Neural crest cell (in vitro differentiated cells): ENCODE results near the gene FHOD3. TPM values are rescaled to one million over a fixed set of nuclear protein-coding genes. Genes with fewer than 3 reads are reported as not detected.
"Not testable (repeated sequence)": the region's sequence is repeated elsewhere in the genome, so short reads cannot be mapped to it uniquely, and the experiment has no call there.

Source experiments
- DNase-seq: peaks from one replicate; pipeline ENCODE4 v3.0.0; 2021; ENCODE audit warnings: low read depth, mixed read lengths, low spot score
- H3K27ac Mint-ChIP-seq: one replicate; pipeline ENCODE4 v1.8.0; 2021; ENCODE audit warnings: mild to moderate bottlenecking, mixed read lengths; ENCODE audit not compliant: unreplicated experiment
- H3K27me3 Mint-ChIP-seq: 2 replicates; pipeline ENCODE4 v1.8.0; 2021; ENCODE audit warnings: low read depth, mild to moderate bottlenecking, mixed read lengths
- H3K36me3 Mint-ChIP-seq: 2 replicates; pipeline ENCODE4 v1.8.0; 2021; ENCODE audit warnings: low read depth, mild to moderate bottlenecking, mixed read lengths
- H3K4me1 Mint-ChIP-seq: 2 replicates; pipeline ENCODE4 v1.8.0; 2021; ENCODE audit warnings: mixed read lengths
- H3K4me3 Mint-ChIP-seq: one replicate; pipeline ENCODE4 v1.8.0; 2021; ENCODE audit warnings: mild to moderate bottlenecking, mixed read lengths
- H3K9me3 Mint-ChIP-seq: 2 replicates; pipeline ENCODE4 v1.8.0; 2021; ENCODE audit warnings: mixed read lengths
- CTCF ChIP-seq: fragments of 200-600 bp; sonication (generic); conservative IDR thresholded peaks from 2 replicates; pipeline ENCODE4 v1.5.0; 2021; ENCODE audit warnings: antibody characterized with exemption, mild to moderate bottlenecking
- total RNA-seq: library from RNA; stranded (reverse); gene quantifications from 2 replicates; pipeline ENCODE4 v1.2.1, GENCODE V29; 2021

Gene FHOD3
- total RNA-seq, 1 donor from 2014 or later, result 28.6 TPM

- Mint-ChIP-seq H3K4me1 (no peaks in the 10 kb centered on the region), H3K9me3 (peaks cover 5% of the 10 kb centered on the region), H3K27ac (no peak overlapping the region), H3K27me3 (no peaks in the 10 kb centered on the region), H3K4me3 (no peak overlapping the region), H3K36me3 (peaks cover 17% of the 10 kb centered on the region)
- no peak for TF ChIP-seq CTCF
- DNase-seq, result no peak
Observed at GRCh38 chr18:36758623-36759022, 461.1 kb downstream of the FHOD3 start.

GRCh38 chr18:36759167-36759776, 461.8 kb downstream of the FHOD3 start:
- TF ChIP-seq CTCF, result no peak
- Mint-ChIP-seq H3K4me3 (no peak overlapping the region), H3K9me3 (peaks cover 5% of the 10 kb centered on the region), H3K4me1 (no peaks in the 10 kb centered on the region), H3K27ac (no peak overlapping the region), H3K36me3 (peaks cover 17% of the 10 kb centered on the region), H3K27me3 (no peaks in the 10 kb centered on the region)
- no peak for DNase-seq

- TF ChIP-seq CTCF, result no peak
- Mint-ChIP-seq H3K36me3 (peaks cover 17% of the 10 kb centered on the region), H3K27me3 (no peaks in the 10 kb centered on the region), H3K4me3 (no peak overlapping the region), H3K4me1 (no peaks in the 10 kb centered on the region), H3K27ac (no peak overlapping the region), H3K9me3 (peaks cover 5% of the 10 kb centered on the region)
- no peak for DNase-seq
Observed at GRCh38 chr18:36760598-36760997, 463.1 kb downstream of the FHOD3 start.

- Mint-ChIP-seq H3K27me3 (no peaks in the 10 kb centered on the region), H3K36me3 (peaks cover 17% of the 10 kb centered on the region), H3K27ac (peak overlapping the region; percentile 46), H3K4me1 (no peaks in the 10 kb centered on the region), H3K4me3 (no peak overlapping the region), H3K9me3 (peaks cover 5% of the 10 kb centered on the region)
- no peak for DNase-seq
- TF ChIP-seq CTCF, result no peak
Observed at GRCh38 chr18:36761186-36761698, 463.7 kb downstream of the FHOD3 start.

GRCh38 chr18:36762074-36762473, 464.6 kb downstream of the FHOD3 start:
- H3K27me3 Mint-ChIP-seq, result no peaks in the 10 kb centered on the region
- no peak for TF ChIP-seq CTCF
- no peak overlapping the region for H3K4me3 Mint-ChIP-seq
- no peak for DNase-seq
- peaks cover 17% of the 10 kb centered on the region for H3K36me3 Mint-ChIP-seq
- no peaks in the 10 kb centered on the region for H3K4me1 Mint-ChIP-seq
- H3K9me3 Mint-ChIP-seq, result peaks cover 5% of the 10 kb centered on the region
- H3K27ac Mint-ChIP-seq, result peak overlapping the region; percentile 76

GRCh38 chr18:36762965-36763364, 465.5 kb downstream of the FHOD3 start:
- not testable (repeated sequence) for H3K4me1 Mint-ChIP-seq, H3K9me3 Mint-ChIP-seq, DNase-seq, H3K4me3 Mint-ChIP-seq, H3K27me3 Mint-ChIP-seq, H3K27ac Mint-ChIP-seq
- H3K36me3 Mint-ChIP-seq, result peaks cover 17% of the 10 kb centered on the region
